GM21576 (cell line): Measurements from ENCODE around the gene RGS1.

Experiments used
- ATAC-seq: cut with Tn5 transposase; IDR thresholded peaks from one replicate; pipeline ENCODE4 v1.9.1; 2021; ENCODE audit warnings: mild to moderate bottlenecking, moderate library complexity; ENCODE audit not compliant: unreplicated experiment

RGS1 gene

GRCh38 chr1:192552760-192553191, 22.8 kb upstream of the RGS1 start:
- no peak for ATAC-seq

- ATAC-seq = no peak
Observed at GRCh38 chr1:192553741-192554140, 21.8 kb upstream of the RGS1 start.

- no peak for ATAC-seq
Observed at GRCh38 chr1:192554904-192555303, 20.7 kb upstream of the RGS1 start.

- no peak for ATAC-seq
Observed at GRCh38 chr1:192555399-192555798, 20.2 kb upstream of the RGS1 start.

GRCh38 chr1:192557841-192558595, 17.6 kb upstream of the RGS1 start:
- ATAC-seq = no peak

GRCh38 chr1:192559115-192560006, 16.2 kb upstream of the RGS1 start:
- ATAC-seq = peak; percentile 80

GRCh38 chr1:192561301-192561700, 14.3 kb upstream of the RGS1 start:
- no peak for ATAC-seq

- ATAC-seq = no peak
Observed at GRCh38 chr1:192563129-192563528, 12.4 kb upstream of the RGS1 start.

- ATAC-seq = no peak
Observed at GRCh38 chr1:192564099-192564498, 11.5 kb upstream of the RGS1 start.

GRCh38 chr1:192565946-192566345, 9.6 kb upstream of the RGS1 start:
- no peak for ATAC-seq

GRCh38 chr1:192566657-192567056, 8.9 kb upstream of the RGS1 start:
- ATAC-seq = no peak

- ATAC-seq = no peak
Observed at GRCh38 chr1:192568063-192568462, 7.5 kb upstream of the RGS1 start.

GRCh38 chr1:192571668-192572067, 3.9 kb upstream of the RGS1 start:
- no peak for ATAC-seq

GRCh38 chr1:192573499-192573898, 2.1 kb upstream of the RGS1 start:
- ATAC-seq = no peak

- no peak for ATAC-seq
Observed at GRCh38 chr1:192574073-192574472, 1.5 kb upstream of the RGS1 start.

- no peak for ATAC-seq
Observed at GRCh38 chr1:192576190-192577144, 894 bp downstream of the RGS1 start.

- ATAC-seq = no peak
Observed at GRCh38 chr1:192577145-192578140, 1.9 kb downstream of the RGS1 start.

GRCh38 chr1:192578144-192578909, 2.8 kb downstream of the RGS1 start:
- ATAC-seq = no peak
